ENCODE results near the gene GLTPD2.

The GLTPD2 gene

GRCh38 chr17:4751932-4752331 lies 36.8 kb upstream of the GLTPD2 start:
- no peak for TF ChIP-seq RAD21 (IDR thresholded peaks at IDR 0.05; ENCODE audit: low read depth)
- TF ChIP-seq ZBTB7A (IDR thresholded peaks at IDR 0.05; ENCODE audit: low read depth) = no peak
- TF ChIP-seq CEBPB (IDR thresholded peaks at IDR 0.05) = no peak
- no peak for TF ChIP-seq CREB1 (IDR thresholded peaks at IDR 0.05; ENCODE audit: low read depth)
- TF ChIP-seq FOXM1 (IDR thresholded peaks at IDR 0.05; ENCODE audit: borderline replicate concordance, low read depth) = no peak
- TF ChIP-seq, protein P1, sequence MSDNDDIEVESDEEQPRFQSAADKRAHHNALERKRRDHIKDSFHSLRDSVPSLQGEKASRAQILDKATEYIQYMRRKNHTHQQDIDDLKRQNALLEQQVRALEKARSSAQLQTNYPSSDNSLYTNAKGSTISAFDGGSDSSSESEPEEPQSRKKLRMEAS (IDR thresholded peaks at IDR 0.05) = no peak
- TF ChIP-seq EGR1 (IDR thresholded peaks at IDR 0.05) = no peak
- TF ChIP-seq YY1 (IDR thresholded peaks at IDR 0.05; ENCODE audit: low read depth) = no peak

DNA sequence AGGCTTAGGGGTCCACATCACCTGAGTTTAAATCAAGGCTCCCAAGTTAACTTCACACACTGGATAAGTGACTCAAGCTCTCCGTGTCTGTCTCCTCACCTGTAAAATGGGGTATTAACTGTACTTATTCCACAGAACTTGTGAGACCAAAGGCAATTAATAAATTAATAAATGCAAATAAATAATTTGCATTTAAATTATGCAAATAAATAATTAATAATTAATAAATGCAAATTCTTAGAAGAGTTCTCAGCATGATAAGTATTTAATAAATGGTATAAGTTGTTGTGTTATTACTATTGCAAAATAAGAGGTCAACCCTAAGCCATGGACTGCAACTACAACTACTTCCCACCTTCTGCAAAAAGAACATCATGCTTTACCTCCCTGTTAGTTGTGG lies 35.4 kb upstream of the GLTPD2 start:
- TF ChIP-seq, protein P1 (IDR thresholded peaks at IDR 0.05) = no peak
- TF ChIP-seq ZBTB7A (IDR thresholded peaks at IDR 0.05; ENCODE audit: low read depth) (no peak), YY1 (IDR thresholded peaks at IDR 0.05; ENCODE audit: low read depth) (no peak), RAD21 (IDR thresholded peaks at IDR 0.05; ENCODE audit: low read depth) (no peak), EP300 (IDR thresholded peaks at IDR 0.05; ENCODE audit: borderline replicate concordance) (no peak)
- TF ChIP-seq, protein P2, sequence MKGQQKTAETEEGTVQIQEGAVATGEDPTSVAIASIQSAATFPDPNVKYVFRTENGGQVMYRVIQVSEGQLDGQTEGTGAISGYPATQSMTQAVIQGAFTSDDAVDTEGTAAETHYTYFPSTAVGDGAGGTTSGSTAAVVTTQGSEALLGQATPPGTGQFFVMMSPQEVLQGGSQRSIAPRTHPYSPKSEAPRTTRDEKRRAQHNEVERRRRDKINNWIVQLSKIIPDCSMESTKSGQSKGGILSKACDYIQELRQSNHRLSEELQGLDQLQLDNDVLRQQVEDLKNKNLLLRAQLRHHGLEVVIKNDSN (IDR thresholded peaks at IDR 0.05) = no peak
- TF ChIP-seq, protein P3, sequence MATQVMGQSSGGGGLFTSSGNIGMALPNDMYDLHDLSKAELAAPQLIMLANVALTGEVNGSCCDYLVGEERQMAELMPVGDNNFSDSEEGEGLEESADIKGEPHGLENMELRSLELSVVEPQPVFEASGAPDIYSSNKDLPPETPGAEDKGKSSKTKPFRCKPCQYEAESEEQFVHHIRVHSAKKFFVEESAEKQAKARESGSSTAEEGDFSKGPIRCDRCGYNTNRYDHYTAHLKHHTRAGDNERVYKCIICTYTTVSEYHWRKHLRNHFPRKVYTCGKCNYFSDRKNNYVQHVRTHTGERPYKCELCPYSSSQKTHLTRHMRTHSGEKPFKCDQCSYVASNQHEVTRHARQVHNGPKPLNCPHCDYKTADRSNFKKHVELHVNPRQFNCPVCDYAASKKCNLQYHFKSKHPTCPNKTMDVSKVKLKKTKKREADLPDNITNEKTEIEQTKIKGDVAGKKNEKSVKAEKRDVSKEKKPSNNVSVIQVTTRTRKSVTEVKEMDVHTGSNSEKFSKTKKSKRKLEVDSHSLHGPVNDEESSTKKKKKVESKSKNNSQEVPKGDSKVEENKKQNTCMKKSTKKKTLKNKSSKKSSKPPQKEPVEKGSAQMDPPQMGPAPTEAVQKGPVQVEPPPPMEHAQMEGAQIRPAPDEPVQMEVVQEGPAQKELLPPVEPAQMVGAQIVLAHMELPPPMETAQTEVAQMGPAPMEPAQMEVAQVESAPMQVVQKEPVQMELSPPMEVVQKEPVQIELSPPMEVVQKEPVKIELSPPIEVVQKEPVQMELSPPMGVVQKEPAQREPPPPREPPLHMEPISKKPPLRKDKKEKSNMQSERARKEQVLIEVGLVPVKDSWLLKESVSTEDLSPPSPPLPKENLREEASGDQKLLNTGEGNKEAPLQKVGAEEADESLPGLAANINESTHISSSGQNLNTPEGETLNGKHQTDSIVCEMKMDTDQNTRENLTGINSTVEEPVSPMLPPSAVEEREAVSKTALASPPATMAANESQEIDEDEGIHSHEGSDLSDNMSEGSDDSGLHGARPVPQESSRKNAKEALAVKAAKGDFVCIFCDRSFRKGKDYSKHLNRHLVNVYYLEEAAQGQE (IDR thresholded peaks at IDR 0.05; ENCODE audit: low read depth) = no peak

DNA sequence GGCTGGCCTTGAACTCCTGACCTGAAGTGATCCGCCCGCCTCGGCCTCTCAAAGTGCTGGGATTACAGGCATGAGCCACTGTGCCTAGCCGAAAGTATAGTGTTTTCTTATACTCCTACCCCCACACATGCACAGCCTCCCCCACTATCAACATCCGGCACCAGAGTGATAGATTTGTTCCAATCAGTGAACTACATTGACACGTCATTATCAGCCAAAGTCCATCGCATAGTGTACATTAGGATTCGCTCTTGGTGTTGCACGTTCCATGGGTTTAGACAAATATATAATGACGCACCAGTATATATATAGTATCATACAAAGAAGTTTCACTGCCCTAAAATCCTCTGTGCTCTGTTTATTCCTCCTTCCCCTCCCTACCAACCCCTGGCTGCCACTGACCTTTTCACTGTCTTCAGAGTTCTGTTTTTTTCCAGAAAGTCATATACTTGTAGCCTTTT lies 29.0 kb upstream of the GLTPD2 start:
- no peak for TF ChIP-seq RAD21 (IDR thresholded peaks at IDR 0.05; ENCODE audit: low read depth)
- TF ChIP-seq EP300 (IDR thresholded peaks at IDR 0.05; ENCODE audit: borderline replicate concordance) = no peak
- TF ChIP-seq TAF1 (IDR thresholded peaks at IDR 0.05; ENCODE audit: low read depth) = no peak

GRCh38 chr17:4764595-4764994 lies 24.2 kb upstream of the GLTPD2 start:
- TF ChIP-seq TCF12 (IDR thresholded peaks at IDR 0.05; ENCODE audit: low read depth) (no peak), TAF1 (IDR thresholded peaks at IDR 0.05; ENCODE audit: low read depth) (no peak), YY1 (IDR thresholded peaks at IDR 0.05; ENCODE audit: low read depth) (no peak), FOXM1 (IDR thresholded peaks at IDR 0.05; ENCODE audit: borderline replicate concordance, low read depth) (no peak), CREB1 (IDR thresholded peaks at IDR 0.05; ENCODE audit: low read depth) (no peak), EP300 (IDR thresholded peaks at IDR 0.05; ENCODE audit: borderline replicate concordance) (no peak), RAD21 (IDR thresholded peaks at IDR 0.05; ENCODE audit: low read depth) (no peak), ZBTB7A (IDR thresholded peaks at IDR 0.05; ENCODE audit: low read depth) (no peak), EGR1 (IDR thresholded peaks at IDR 0.05) (no peak), TEAD4 (IDR thresholded peaks at IDR 0.05) (no peak), NFIC (IDR thresholded peaks at IDR 0.05) (no peak)
- TF ChIP-seq, protein P3 (IDR thresholded peaks at IDR 0.05; ENCODE audit: low read depth) = no peak

- TF ChIP-seq YY1 (IDR thresholded peaks at IDR 0.05; ENCODE audit: low read depth) (no peak), EGR1 (IDR thresholded peaks at IDR 0.05) (no peak), TEAD4 (IDR thresholded peaks at IDR 0.05) (no peak), TAF1 (IDR thresholded peaks at IDR 0.05; ENCODE audit: low read depth) (no peak), EP300 (IDR thresholded peaks at IDR 0.05; ENCODE audit: borderline replicate concordance) (no peak), NFIC (IDR thresholded peaks at IDR 0.05) (no peak), TCF12 (IDR thresholded peaks at IDR 0.05; ENCODE audit: low read depth) (no peak), CREB1 (IDR thresholded peaks at IDR 0.05; ENCODE audit: low read depth) (no peak), ZBTB7A (IDR thresholded peaks at IDR 0.05; ENCODE audit: low read depth) (no peak), CEBPB (IDR thresholded peaks at IDR 0.05) (no peak), RAD21 (IDR thresholded peaks at IDR 0.05; ENCODE audit: low read depth) (no peak), FOXM1 (IDR thresholded peaks at IDR 0.05; ENCODE audit: borderline replicate concordance, low read depth) (no peak)
- TF ChIP-seq, protein P2 (IDR thresholded peaks at IDR 0.05) = no peak
- TF ChIP-seq, protein P3 (IDR thresholded peaks at IDR 0.05; ENCODE audit: low read depth) = no peak
- TF ChIP-seq, protein P1 (IDR thresholded peaks at IDR 0.05) = no peak
Measured at GRCh38 chr17:4766201-4766600, 22.6 kb upstream of the GLTPD2 start.
